ENCODE results near the gene ULK4.

DNA sequence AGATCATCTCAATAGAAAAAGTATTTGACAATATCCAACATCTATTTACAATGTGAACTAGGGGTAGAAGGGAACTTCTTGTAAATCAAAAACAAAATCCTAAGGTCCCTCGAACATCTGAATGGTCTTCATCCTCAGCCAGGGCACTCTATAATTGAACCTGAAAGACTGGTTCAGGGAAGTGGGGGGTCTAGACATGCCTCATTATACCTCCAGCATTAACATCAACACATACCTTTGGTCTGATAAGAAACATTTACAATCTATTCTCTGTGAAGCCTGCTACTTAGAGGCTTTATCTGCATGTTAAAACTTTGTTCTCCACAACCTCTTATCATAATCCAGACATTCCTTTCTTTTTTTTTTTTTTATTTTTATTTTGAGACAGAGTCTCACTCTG, 550.8 kb downstream of the ULK4 start:
- TF ChIP-seq, protein P1, sequence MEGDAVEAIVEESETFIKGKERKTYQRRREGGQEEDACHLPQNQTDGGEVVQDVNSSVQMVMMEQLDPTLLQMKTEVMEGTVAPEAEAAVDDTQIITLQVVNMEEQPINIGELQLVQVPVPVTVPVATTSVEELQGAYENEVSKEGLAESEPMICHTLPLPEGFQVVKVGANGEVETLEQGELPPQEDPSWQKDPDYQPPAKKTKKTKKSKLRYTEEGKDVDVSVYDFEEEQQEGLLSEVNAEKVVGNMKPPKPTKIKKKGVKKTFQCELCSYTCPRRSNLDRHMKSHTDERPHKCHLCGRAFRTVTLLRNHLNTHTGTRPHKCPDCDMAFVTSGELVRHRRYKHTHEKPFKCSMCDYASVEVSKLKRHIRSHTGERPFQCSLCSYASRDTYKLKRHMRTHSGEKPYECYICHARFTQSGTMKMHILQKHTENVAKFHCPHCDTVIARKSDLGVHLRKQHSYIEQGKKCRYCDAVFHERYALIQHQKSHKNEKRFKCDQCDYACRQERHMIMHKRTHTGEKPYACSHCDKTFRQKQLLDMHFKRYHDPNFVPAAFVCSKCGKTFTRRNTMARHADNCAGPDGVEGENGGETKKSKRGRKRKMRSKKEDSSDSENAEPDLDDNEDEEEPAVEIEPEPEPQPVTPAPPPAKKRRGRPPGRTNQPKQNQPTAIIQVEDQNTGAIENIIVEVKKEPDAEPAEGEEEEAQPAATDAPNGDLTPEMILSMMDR (IDR thresholded peaks at IDR 0.05) = no peak
- no peak for TF ChIP-seq POLR2A (IDR thresholded peaks at IDR 0.05)

All from lower leg skin (tissue), 3 donors.